GM18951 (cell line): Measurements from ENCODE around the gene SLC4A2.

Experiments
- POLR2A ChIP-seq: IDR thresholded peaks from 4 replicates; pipeline ENCODE4 v1.6.1; 2011; ENCODE audit warnings: mild to moderate bottlenecking; ENCODE audit not compliant: insufficient read length, insufficient read depth; ENCODE audit errors: extremely low read depth
- in situ Hi-C: fragments of 300-500 bp; cut with MboI; formaldehyde crosslinking; loops from one replicate; pipeline ENCODE4 v1.12.0; 2022; ENCODE audit warnings: low sequenced_read_pairs, mixed read lengths, inconsistent platforms; ENCODE audit not compliant: unreplicated experiment

The SLC4A2 gene

GRCh38 chr7:151124899-151125399 is 65.6 kb downstream of the SLC4A2 start:
- no peak for TF ChIP-seq POLR2A

GRCh38 chr7:151125470-151125845 is 66.1 kb downstream of the SLC4A2 start:
- in situ Hi-C loops = no loop called here

More at GRCh38 chr7:151124899-151125399, 65.6 kb downstream of the SLC4A2 start:
- in situ Hi-C loops = no loop called here

GRCh38 chr7:151125846-151126481 is 66.6 kb downstream of the SLC4A2 start:
- TF ChIP-seq POLR2A = no peak
- in situ Hi-C loops = no loop called here

More at GRCh38 chr7:151125470-151125845, 66.1 kb downstream of the SLC4A2 start:
- TF ChIP-seq POLR2A = no peak
